MM.1S (cell line): ENCODE data around the gene EED.

ENCODE experiments used
- DNase-seq: peaks from one replicate; pipeline ENCODE4 v3.0.0-alpha.2; 2015
- H2AFZ ChIP-seq: fragments of 300-600 bp; sonication (generic); 2 replicates; pipeline ENCODE4 v1.6.0; 2016; ENCODE audit warnings: antibody characterized with exemption, low read length
- H3F3A ChIP-seq: fragments of 300-600 bp; sonication (generic); 2 replicates; pipeline ENCODE4 v1.6.1; 2016; ENCODE audit warnings: mild to moderate bottlenecking, antibody characterized with exemption, low read length, moderate library complexity, mixed read lengths; ENCODE audit not compliant: insufficient read depth
- H3K27ac ChIP-seq: fragments of 300-600 bp; sonication (generic); 2 replicates; pipeline ENCODE4 v1.5.1; 2016; ENCODE audit warnings: mild to moderate bottlenecking, low read length
- H3K27me3 ChIP-seq: fragments of 300-600 bp; sonication (generic); replicated peaks from 2 replicates; pipeline ENCODE4 v1.6.0; 2016; ENCODE audit warnings: low read length; ENCODE audit not compliant: insufficient read depth
- H3K36me3 ChIP-seq: fragments of 300-600 bp; sonication (generic); replicated peaks from 2 replicates; pipeline ENCODE4 v1.6.1; 2016; ENCODE audit warnings: mild to moderate bottlenecking, low read length, mixed read lengths; ENCODE audit not compliant: insufficient read depth
- H3K4me1 ChIP-seq: fragments of 300-600 bp; sonication (generic); 2 replicates; pipeline ENCODE4 v1.6.1; 2016; ENCODE audit warnings: low read length, mixed read lengths
- H3K4me2 ChIP-seq: fragments of 300-600 bp; sonication (generic); 2 replicates; pipeline ENCODE4 v1.6.0; 2016; ENCODE audit warnings: low read depth, low read length
- H3K4me3 ChIP-seq: fragments of 300-600 bp; sonication (generic); 2 replicates; pipeline ENCODE4 v1.5.1; 2016; ENCODE audit warnings: low read length, mixed read lengths
- H3K79me2 ChIP-seq: fragments of 300-600 bp; sonication (generic); 2 replicates; pipeline ENCODE4 v1.6.1; 2016; ENCODE audit warnings: mixed run types, low read length, mixed read lengths
- H3K9ac ChIP-seq: fragments of 300-600 bp; sonication (generic); 2 replicates; pipeline ENCODE4 v1.6.1; 2016; ENCODE audit warnings: low read length, mixed read lengths
- H3K9me2 ChIP-seq: fragments of 300-600 bp; sonication (generic); replicated peaks from 2 replicates; pipeline ENCODE4 v1.6.1; 2016; ENCODE audit warnings: mild to moderate bottlenecking, low read length, mixed read lengths; ENCODE audit not compliant: insufficient read depth
- H3K9me3 ChIP-seq: fragments of 300-600 bp; sonication (generic); replicated peaks from 2 replicates; pipeline ENCODE4 v1.6.1; 2016; ENCODE audit warnings: mild to moderate bottlenecking, low read length, mixed read lengths; ENCODE audit not compliant: insufficient read depth
- H4K20me1 ChIP-seq: fragments of 300-600 bp; sonication (generic); 2 replicates; pipeline ENCODE4 v1.6.1; 2016; ENCODE audit warnings: mild to moderate bottlenecking, low read length, moderate library complexity, mixed read lengths; ENCODE audit not compliant: insufficient read depth
- CTCF ChIP-seq: fragments of 300-600 bp; sonication (generic); IDR thresholded peaks from 2 replicates; pipeline ENCODE4 v1.5.1; 2016; ENCODE audit warnings: antibody characterized with exemption, low read length, mixed read lengths
- EZH2 ChIP-seq: fragments of 300-600 bp; sonication (generic); optimal IDR thresholded peaks from 2 replicates; pipeline ENCODE3; 2017; ENCODE audit warnings: low read depth, mild to moderate bottlenecking, antibody characterized with exemption, low read length, mixed read lengths
- EZH2phosphoT487 ChIP-seq: fragments of 300-600 bp; sonication (generic); IDR thresholded peaks from 2 replicates; pipeline ENCODE4 v1.6.1; 2018; ENCODE audit warnings: antibody characterized with exemption, low read length

The EED gene

DNA sequence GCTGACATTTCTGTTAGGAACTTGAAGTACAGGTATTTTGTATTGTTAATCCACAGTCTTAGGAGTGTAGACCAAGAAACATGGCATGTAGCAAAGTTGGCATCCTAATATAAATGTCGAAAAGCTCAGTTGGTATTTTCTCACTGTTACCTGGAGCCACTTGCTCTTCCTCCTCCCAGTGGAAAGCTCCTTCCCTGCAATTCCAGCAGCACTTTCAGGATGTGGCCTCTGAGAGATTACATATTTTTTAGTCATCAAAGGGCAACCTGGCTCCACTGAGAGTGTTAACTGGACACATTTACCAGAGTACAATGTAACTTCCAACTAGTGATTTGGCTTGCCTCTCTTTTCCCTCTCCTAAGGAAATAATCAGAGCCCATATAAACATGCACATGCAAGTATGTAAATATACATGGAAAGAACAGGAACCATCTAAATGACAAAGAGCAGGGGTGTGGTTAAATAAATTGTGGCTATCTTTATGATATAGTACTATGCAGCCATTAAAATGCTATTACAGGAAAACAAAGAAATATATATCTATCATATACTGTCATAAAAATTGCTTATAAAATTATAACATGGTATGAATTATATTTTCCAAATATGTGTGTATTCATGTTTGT, 14.3 kb upstream of the EED start:
- no peak overlapping the region for H3K4me2 ChIP-seq
- no peak overlapping the region for H3K9ac ChIP-seq
- no peaks in the 10 kb centered on the region for H3K36me3 ChIP-seq
- no peak for DNase-seq
- H3K79me2 ChIP-seq: no peaks in the 10 kb centered on the region
- H3K9me3 ChIP-seq: no peaks in the 10 kb centered on the region
- H3F3A ChIP-seq: no peaks in the 10 kb centered on the region
- no peaks in the 10 kb centered on the region for H3K27me3 ChIP-seq
- H2AFZ ChIP-seq: no peak overlapping the region
- H3K4me3 ChIP-seq: no peak overlapping the region
- no peaks in the 10 kb centered on the region for H3K4me1 ChIP-seq
- TF ChIP-seq EZH2phosphoT487 (no peak), CTCF (no peak), EZH2 (no peak)
- H4K20me1 ChIP-seq: no peaks in the 10 kb centered on the region
- H3K27ac ChIP-seq: no peak overlapping the region
- no peaks in the 10 kb centered on the region for H3K9me2 ChIP-seq

DNA sequence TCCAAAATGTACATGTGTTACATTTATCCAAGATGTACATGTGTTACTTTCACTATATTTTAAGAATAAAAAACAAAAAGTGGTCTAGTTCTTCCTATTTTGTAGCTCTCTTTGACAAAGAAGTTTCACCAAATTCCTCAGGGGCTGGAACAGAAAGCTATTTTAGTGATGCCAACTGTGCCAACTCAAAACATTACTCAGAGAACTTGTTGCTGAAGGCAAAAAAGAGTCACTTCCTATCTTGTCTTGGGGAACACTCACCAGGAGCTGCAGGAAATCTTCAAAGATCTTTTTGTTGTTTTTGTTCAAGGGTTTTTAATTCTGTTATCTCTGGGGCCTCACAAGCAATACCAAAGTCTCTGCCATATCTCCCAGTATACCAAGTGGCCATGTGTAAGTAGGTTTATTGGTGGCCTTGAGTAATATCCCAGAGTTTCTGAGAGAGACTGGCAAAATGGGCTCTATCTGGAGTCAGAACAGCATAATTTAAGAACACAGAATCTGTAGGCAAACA, 13.6 kb upstream of the EED start:
- Histone ChIP-seq H3K9me2 (no peaks in the 10 kb centered on the region), H3K36me3 (no peaks in the 10 kb centered on the region), H3K27ac (no peak overlapping the region), H3K4me3 (no peak overlapping the region), H3F3A (no peaks in the 10 kb centered on the region), H2AFZ (no peak overlapping the region), H3K9me3 (no peaks in the 10 kb centered on the region), H3K9ac (no peak overlapping the region), H3K4me2 (no peak overlapping the region), H4K20me1 (no peaks in the 10 kb centered on the region), H3K4me1 (no peaks in the 10 kb centered on the region), H3K79me2 (no peaks in the 10 kb centered on the region), H3K27me3 (no peaks in the 10 kb centered on the region)
- TF ChIP-seq CTCF (no peak), EZH2 (no peak), EZH2phosphoT487 (no peak)
- no peak for DNase-seq

DNA sequence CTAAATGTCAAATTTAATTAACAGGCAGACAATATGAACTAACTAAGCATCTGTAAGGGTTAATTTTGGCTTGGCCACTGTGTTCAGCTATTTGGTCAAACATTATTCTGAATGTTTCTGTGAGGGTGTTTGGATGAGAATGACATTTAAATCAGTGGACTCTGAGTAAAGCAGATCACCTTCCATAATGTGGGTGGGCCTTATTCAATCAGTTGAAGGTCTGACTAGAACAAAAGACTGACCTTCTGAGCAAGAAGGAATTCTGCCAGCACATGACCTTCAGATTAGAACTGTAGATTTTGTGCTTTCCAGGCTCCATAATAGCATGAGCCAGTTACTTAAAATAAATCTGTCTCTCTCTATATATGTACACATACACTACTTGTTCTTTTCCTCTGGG, 12.0 kb upstream of the EED start:
- Histone ChIP-seq H3K9me2 (no peaks in the 10 kb centered on the region), H4K20me1 (no peaks in the 10 kb centered on the region), H3K9me3 (no peaks in the 10 kb centered on the region), H3F3A (no peaks in the 10 kb centered on the region), H3K4me2 (no peak overlapping the region), H3K27me3 (no peaks in the 10 kb centered on the region), H2AFZ (no peak overlapping the region), H3K4me1 (no peaks in the 10 kb centered on the region), H3K27ac (no peak overlapping the region), H3K4me3 (no peak overlapping the region), H3K9ac (no peak overlapping the region), H3K36me3 (no peaks in the 10 kb centered on the region), H3K79me2 (no peaks in the 10 kb centered on the region)
- TF ChIP-seq EZH2 (no peak), CTCF (no peak), EZH2phosphoT487 (no peak)
- no peak for DNase-seq
